ENCODE results near the gene TBC1D9. TPM values are rescaled to one million over a fixed set of nuclear protein-coding genes. Genes with fewer than 3 reads are reported as not detected.

The TBC1D9 gene
- polyA plus RNA-seq, 1 donor (not counting 4 experiments of a cell fraction or from before 2014, with no cell fraction given): 11.6 TPM

GRCh38 chr4:140679576-140679975 lies 76.6 kb downstream of the TBC1D9 start:
- Histone ChIP-seq H3K79me2 (ENCODE audit: control insufficient read depth, insufficient read depth, low read length) (no peaks in the 10 kb centered on the region), H3K4me3 (ENCODE audit: control insufficient read depth in 2 of 3, extremely low read depth in 1 of 3, insufficient read depth in 2 of 3, low read depth in 1 of 3, low read length in 3 of 3) (no peak overlapping the region), H3K9me3 (ENCODE audit: control insufficient read depth, low read depth, low read length) (no peaks in the 10 kb centered on the region), H3K36me3 (ENCODE audit: control insufficient read depth in 2 of 2, extremely low read depth in 1 of 2, insufficient read depth in 2 of 2, low read length in 2 of 2) (peaks cover 0 to 9% of the 10 kb centered on the region in 2 experiments), H3K27ac (ENCODE audit: control insufficient read depth, insufficient read depth, low read length) (no peak overlapping the region), H2AFZ (ENCODE audit: control insufficient read depth, low read length) (no peak overlapping the region), H3K27me3 (ENCODE audit: control insufficient read depth, extremely low read depth, insufficient read depth, low read length) (no peaks in the 10 kb centered on the region), H3K4me2 (ENCODE audit: control insufficient read depth, extremely low read depth, insufficient read depth, low read depth, low read length) (no peak overlapping the region), H3K9me1 (ENCODE audit: control insufficient read depth, extremely low read depth, insufficient read depth, low read length) (no peaks in the 10 kb centered on the region), H3K4me1 (ENCODE audit: control insufficient read depth, extremely low read depth, insufficient read depth, low read length) (no peaks in the 10 kb centered on the region), H4K20me1 (ENCODE audit: control insufficient read depth, extremely low read depth, insufficient read depth, low read length) (no peaks in the 10 kb centered on the region), H3K9ac (ENCODE audit: control insufficient read depth, extremely low read depth, insufficient read depth, low read length) (no peak overlapping the region)
- TF ChIP-seq CTCF (optimal IDR thresholded peaks at IDR 0.05 in 1 of 3, IDR thresholded peaks at IDR 0.05 in 1 of 3, conservative IDR thresholded peaks at IDR 0.05 in 1 of 3; ENCODE audit: extremely low read depth in 1 of 3, insufficient read depth in 2 of 3, low read length in 3 of 3) (no peak), EZH2 (IDR thresholded peaks at IDR 0.05; ENCODE audit: low read length) (no peak)
- dilution Hi-C loops (cut with MboI; ENCODE audit: extremely low pct_ligation_motif_present, low sequenced_read_pairs): no loop called here
- FAIRE-seq (no peak), DNase-seq (ENCODE audit: low read depth, low spot score) (no peak)

GRCh38 chr4:140675599-140676231 lies 80.5 kb downstream of the TBC1D9 start:
- peaks cover 0 to 9% of the 10 kb centered on the region in 2 experiments for H3K36me3 ChIP-seq (ENCODE audit: control insufficient read depth in 2 of 2, extremely low read depth in 1 of 2, insufficient read depth in 2 of 2, low read length in 2 of 2)
- H3K4me1 ChIP-seq (ENCODE audit: control insufficient read depth, extremely low read depth, insufficient read depth, low read length): no peaks in the 10 kb centered on the region
- peak; percentile 76 for FAIRE-seq
- dilution Hi-C loops (cut with MboI; ENCODE audit: extremely low pct_ligation_motif_present, low sequenced_read_pairs): no loop called here
- no peaks in the 10 kb centered on the region for H4K20me1 ChIP-seq (ENCODE audit: control insufficient read depth, extremely low read depth, insufficient read depth, low read length)
- H3K9ac ChIP-seq (ENCODE audit: control insufficient read depth, extremely low read depth, insufficient read depth, low read length): no peak overlapping the region
- no peak for DNase-seq (ENCODE audit: low read depth, low spot score)
- no peaks in the 10 kb centered on the region for H3K9me1 ChIP-seq (ENCODE audit: control insufficient read depth, extremely low read depth, insufficient read depth, low read length)
- TF ChIP-seq CTCF (optimal IDR thresholded peaks at IDR 0.05 in 1 of 3, IDR thresholded peaks at IDR 0.05 in 1 of 3, conservative IDR thresholded peaks at IDR 0.05 in 1 of 3; ENCODE audit: extremely low read depth in 1 of 3, insufficient read depth in 2 of 3, low read length in 3 of 3) (no peak), EZH2 (IDR thresholded peaks at IDR 0.05; ENCODE audit: low read length) (no peak)
- no peak overlapping the region for H3K27ac ChIP-seq (ENCODE audit: control insufficient read depth, insufficient read depth, low read length)
- H3K27me3 ChIP-seq (ENCODE audit: control insufficient read depth, extremely low read depth, insufficient read depth, low read length): no peaks in the 10 kb centered on the region
- H3K9me3 ChIP-seq (ENCODE audit: control insufficient read depth, low read depth, low read length): no peaks in the 10 kb centered on the region
- H3K79me2 ChIP-seq (ENCODE audit: control insufficient read depth, insufficient read depth, low read length): no peaks in the 10 kb centered on the region
- no peak overlapping the region for H2AFZ ChIP-seq (ENCODE audit: control insufficient read depth, low read length)
- H3K4me3 ChIP-seq (ENCODE audit: control insufficient read depth in 2 of 3, extremely low read depth in 1 of 3, insufficient read depth in 2 of 3, low read depth in 1 of 3, low read length in 3 of 3): no peak overlapping the region
- no peak overlapping the region for H3K4me2 ChIP-seq (ENCODE audit: control insufficient read depth, extremely low read depth, insufficient read depth, low read depth, low read length)
